Dermis blood vessel endothelial cell (primary cell): ENCODE results near the gene TMOD1. TPM values are rescaled to one million over a fixed set of nuclear protein-coding genes. Genes with fewer than 3 reads are reported as not detected.
"Not testable (repeated sequence)": the region's sequence is repeated elsewhere in the genome, so short reads cannot be mapped to it uniquely, and the experiment has no call there.

Experiments
- DNase-seq: peaks from one replicate; pipeline ENCODE4 v3.0.0; 2010
- total RNA-seq: library from RNA; depleted of rRNA; stranded (reverse); fragments of >200 nt; gene quantifications from 2 replicates; pipeline ENCODE4 v1.2.3, GENCODE V29; 2014

The TMOD1 gene
- total RNA-seq, 1 donor from 2014 or later, result 3.7 TPM

DNA sequence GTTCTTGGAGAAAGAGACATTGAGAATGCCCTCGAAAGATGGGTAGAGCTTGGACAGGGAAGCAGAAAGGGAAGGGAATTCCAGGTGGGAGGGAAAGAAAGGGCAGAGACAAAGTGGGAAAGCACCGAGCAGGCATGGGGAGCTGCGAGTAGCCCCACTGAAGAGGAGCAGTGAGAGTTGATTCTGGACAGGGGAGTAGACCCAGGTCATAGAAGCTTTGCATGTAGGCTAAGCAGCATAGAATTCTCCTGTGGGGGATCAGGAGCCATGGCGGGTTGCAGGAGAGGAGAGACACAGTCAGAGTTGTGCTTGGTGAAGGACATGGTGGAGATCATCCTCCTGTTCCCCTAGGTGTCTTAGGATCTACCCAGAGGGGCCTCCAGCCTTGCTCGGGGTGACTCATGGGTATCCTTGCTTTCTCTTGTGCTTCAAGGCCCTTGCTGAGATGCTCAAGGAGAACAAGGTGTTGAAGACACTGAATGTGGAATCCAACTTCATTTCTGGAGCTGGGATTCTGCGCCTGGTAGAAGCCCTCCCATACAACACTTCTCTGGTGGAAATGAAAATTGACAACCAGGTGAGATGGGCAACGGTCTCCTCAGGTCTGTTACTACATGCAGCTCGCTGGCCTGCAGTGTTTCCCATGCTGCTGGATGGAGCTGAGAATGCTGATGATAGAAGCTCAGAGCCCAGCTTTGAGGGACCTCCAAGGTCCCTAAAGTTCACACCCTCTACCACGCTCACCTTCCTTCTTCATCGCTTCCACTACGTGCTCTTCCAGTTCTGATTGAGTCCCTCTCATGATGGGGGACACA, 67.2 kb downstream of the TMOD1 start:
- no peak for DNase-seq

- DNase-seq, result no peak
These were observed 69.4 kb downstream of the TMOD1 start for GRCh38 chr9:97570899-97571298.

GRCh38 chr9:97571664-97572063, 70.2 kb downstream of the TMOD1 start:
- no peak for DNase-seq

DNA sequence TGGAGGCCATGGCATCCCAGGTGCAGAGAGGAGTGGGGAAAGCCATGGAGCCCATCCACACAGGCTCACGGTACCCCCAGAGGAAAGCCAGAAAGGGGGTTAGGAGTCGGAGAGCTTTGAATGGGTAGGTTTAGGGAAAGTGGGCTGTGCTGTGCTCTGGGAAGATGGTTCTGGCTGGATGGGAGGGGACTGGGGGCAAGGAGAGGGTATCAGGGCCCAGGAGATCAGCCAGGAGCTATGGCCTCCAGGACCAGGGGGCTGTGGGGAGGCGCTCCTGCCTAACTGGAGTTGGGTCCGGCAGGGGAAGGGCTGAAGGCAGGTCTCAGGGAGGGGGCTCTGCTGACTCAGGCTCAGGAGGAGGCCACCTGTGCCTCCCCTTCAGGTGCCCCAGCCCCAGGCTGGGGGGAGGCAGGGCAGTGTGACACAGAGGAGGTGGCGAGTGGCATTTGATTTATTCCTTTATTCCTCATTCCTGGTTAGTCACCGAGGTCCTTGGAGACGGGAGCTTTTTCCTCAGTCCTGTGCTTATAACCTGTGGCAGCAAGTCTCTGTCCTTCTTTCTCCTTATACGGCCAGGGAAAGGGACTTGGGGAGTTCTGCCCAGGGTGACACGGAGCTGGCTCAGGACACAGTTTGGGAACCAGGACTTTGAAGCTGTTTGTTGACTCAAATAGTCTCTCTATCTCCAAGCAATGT, 70.9 kb downstream of the TMOD1 start:
- no peak for DNase-seq

- DNase-seq, result no peak
These were observed 71.5 kb downstream of the TMOD1 start for GRCh38 chr9:97572892-97573365.

DNA sequence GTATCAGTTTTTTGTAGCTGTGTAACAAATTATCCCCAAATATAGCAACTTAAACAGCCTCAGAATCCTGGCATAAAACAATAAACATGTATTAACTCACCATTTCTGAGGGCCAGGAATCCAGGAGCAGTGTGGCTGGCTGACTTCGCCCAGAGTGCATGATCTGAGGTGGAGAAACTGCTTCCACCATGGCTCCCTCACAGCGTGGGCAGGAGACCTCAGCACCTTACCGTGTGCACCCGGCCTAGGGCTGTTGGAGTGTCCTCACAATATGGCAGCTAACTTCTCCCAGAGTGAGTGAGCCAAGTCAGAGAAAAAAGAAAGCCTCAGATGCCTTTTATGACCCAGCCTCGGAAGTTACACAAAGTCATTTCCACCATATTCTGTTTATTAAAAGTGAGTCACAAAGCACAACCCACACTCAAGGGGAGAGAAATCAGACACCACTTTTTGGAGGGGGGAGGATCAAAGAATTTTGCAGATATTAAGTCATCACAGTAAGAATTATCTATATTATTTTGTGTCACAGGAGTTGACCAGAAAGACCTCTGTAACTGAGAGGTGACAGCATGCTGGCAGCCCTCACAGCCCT, 72.1 kb downstream of the TMOD1 start:
- no peak for DNase-seq

GRCh38 chr9:97574101-97574571, 72.7 kb downstream of the TMOD1 start:
- DNase-seq, result not testable (repeated sequence)

DNA sequence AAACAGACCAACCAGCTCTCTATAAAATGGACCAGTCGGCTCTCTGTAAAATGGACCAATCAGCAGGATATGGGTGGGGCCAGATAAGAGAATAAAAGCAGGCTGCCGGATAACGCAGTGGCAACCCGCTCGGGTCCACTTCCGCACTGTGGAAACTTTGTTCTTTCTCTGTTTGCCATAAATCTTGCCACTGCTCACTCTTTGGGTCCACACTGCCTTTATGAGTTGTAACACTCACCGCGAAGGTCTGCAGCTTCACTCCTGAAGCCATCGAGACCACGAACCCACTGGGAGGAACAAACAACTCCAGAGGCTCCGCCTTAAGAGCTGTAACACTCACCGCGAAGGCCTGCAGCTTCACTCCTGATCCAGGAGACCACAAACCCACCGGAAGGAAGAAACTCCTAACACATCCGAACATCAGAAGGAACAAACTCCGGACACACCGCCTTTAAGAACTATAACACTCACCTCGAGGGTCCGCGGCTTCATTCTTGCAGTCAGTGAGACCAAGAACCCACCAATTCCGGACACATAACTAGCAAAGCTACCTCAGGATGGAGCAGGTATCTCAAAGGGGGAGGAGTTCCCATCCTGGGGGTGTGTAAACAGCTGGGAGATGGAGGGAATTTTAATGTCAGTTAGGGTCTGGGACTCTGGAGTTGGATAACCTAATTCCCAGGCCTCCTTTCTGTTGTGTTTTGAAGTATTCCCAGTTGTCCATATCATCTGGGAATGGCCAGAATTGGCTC, 73.6 kb downstream of the TMOD1 start:
- DNase-seq, result not testable (repeated sequence)

- no peak for DNase-seq
These were observed 74.3 kb downstream of the TMOD1 start for GRCh38 chr9:97575673-97576200.

- no peak for DNase-seq
These were observed 75.6 kb downstream of the TMOD1 start for GRCh38 chr9:97577051-97577450.

GRCh38 chr9:97578846-97579245, 77.4 kb downstream of the TMOD1 start:
- no peak for DNase-seq

DNA sequence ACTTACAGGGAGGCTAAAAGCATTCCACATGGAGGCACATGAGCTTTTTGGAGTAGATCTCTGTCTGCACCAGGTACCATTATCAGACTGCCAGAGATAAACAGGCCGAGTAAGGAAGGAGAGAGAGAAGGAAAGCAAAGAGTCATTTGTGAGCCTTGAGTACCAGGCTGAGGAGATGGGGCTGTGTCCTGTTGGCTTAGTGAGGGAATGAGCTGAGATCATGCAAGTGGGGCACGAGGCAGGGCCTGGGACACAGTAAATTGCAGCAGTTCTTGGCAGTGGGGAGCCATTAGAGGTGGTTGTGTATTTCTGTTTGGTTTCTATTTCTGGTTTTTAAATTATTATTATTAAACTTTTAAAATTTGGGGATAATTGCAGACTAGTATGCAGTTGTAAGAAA, 78.4 kb downstream of the TMOD1 start:
- no peak for DNase-seq

- not testable (repeated sequence) for DNase-seq
These were observed 80.1 kb downstream of the TMOD1 start for GRCh38 chr9:97581590-97581989.

GRCh38 chr9:97584778-97585177, 83.3 kb downstream of the TMOD1 start:
- not testable (repeated sequence) for DNase-seq

DNA sequence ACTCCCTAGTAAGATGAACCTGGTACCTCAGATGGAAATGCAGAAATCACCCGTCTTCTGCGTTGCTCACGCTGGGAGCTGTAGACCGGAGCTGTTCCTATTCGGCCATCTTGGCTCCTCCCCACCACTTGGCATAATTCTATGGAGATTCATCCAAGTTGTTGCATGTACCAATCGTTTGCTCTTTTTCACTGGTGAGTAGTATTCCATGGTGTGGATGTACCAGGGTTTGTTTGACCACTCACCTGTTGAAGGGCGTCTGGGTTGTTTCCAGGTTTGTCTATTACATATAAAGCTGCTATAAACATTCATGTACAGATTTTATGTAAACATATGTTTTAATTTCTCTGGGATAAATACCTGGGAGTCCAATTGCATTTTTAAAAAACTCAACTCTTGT, 85.4 kb downstream of the TMOD1 start:
- not testable (repeated sequence) for DNase-seq

DNA sequence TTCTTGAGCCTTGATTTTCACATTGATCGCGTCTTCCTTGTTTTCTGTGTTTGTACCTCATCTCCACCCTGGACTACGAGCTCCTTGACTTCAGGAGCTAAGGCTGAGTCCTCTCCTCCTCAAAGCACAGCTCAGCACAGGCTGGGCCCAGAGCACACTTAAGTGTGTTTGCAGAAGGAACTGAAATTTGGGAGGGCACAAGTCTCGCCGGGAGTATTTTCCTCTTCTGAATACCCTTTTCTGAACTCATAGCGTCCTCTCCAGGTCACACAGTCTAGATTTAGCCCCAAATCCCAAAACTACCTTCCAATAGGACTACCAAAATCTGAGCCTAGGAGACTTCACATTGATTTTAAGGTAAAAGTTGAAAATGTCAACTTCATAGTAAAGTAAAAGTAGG, 90.1 kb downstream of the TMOD1 start:
- no peak for DNase-seq

DNA sequence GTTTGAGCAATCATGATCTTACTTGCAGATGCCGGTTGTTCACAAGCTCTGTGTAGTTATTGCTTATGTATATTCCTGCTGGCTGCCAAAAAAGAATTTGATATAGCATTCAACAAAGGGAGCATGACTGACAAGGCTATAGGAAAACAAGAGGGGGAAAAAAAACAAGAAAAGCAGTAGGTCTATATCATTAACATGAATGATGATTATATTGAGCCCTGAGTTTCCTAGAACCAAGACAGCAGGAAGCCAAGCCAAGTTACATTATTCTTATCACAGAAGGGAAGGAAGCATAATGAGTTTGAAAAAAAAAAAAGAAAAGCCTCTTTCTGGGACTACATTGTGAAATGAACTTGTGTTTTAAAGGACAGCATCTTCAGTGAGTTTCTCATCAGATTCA, 90.7 kb downstream of the TMOD1 start:
- DNase-seq, result peak; percentile 26

DNA sequence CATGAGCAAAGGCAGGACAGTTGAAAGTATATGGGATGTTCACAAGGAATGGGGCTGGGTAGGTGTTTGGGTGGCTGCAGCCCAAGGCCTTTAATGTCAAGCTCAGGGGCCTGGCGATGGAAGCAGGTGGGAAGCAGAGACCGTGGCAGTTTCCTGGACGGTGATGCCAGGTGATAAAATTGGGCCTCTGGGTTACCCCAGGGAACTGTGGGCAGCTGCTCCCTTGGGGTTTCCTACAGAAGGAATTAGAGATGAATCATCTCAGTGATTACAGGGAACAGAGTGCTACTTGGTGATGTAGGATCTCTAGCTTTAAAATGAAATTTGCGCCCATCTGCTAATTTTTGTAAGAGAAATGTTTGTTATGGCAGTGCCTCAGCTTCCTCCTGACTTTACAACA, 92.5 kb downstream of the TMOD1 start:
- no peak for DNase-seq

DNA sequence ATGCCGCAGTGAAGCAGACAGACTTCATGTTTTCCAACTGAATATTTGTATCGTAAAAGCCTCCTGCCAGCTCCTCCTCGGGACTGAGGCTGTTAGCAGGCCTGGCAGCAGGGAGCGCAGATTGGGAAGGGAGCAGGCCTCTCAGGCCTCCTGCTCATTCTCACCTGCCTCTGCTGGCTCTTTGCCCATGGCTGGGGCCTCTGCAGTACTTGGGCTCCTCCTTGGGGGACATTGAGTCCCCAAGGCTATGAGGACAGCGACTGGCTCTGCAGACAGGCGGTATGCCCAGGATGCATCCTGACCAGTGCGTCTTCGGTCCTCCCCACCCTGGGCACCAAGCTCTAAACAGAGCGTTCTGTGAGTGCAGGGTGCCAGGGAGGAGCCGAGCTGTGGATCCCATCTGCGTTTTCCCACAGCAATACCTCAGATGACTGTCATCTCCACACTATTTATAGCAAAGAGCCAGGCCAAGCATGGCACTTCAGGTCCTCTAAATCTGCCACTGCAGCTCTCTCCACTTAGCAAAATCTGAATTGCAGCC, 93.0 kb downstream of the TMOD1 start:
- no peak for DNase-seq

DNA sequence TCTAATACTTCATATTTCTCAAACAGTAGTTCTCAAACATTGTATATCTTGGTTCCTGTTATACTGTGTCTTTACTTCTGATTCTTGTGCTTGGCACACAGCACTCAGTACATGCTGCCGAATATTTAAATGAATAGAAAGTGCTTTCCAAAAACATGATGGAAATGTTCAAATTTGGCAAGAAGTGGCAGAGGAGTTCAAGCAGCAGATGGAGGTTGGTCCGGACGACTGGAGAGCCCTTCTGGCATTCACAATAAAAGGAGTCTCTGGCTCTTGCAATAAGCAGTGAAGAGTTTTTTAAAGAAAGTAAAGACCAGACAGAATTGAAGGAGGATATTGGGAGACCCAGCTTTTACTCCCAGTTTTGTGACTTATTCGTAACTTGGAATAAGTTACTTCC, 95.4 kb downstream of the TMOD1 start:
- DNase-seq, result no peak

GRCh38 chr9:97598461-97599288, 97.2 kb downstream of the TMOD1 start:
- DNase-seq, result peak; percentile 90
